DOHH2 (cell line): Measurements from ENCODE around the gene PCGF2.

Experiments used
- H3F3A ChIP-seq: fragments of 200-600 bp; sonication (generic), shearing (Covaris generic); 2 replicates; pipeline ENCODE4 v1.6.0; 2016; ENCODE audit warnings: antibody characterized with exemption, mild to moderate bottlenecking; ENCODE audit not compliant: control insufficient read depth, insufficient read depth
- H3K27ac ChIP-seq: fragments of 200-600 bp; sonication (generic); 2 replicates; pipeline ENCODE4 v1.5.1; 2014; ENCODE audit warnings: low read depth, mild to moderate bottlenecking, low read length, moderate library complexity
- H3K27me3 ChIP-seq: fragments of 200-600 bp; sonication (generic); 2 replicates; pipeline ENCODE4 v1.6.1; 2014; ENCODE audit warnings: mild to moderate bottlenecking, low read length, mixed read lengths; ENCODE audit not compliant: control insufficient read depth
- H3K36me3 ChIP-seq: fragments of 200-600 bp; sonication (generic); 2 replicates; pipeline ENCODE4 v1.6.1; 2014; ENCODE audit warnings: mild to moderate bottlenecking, low read length, moderate library complexity, mixed read lengths; ENCODE audit not compliant: control insufficient read depth
- H3K4me1 ChIP-seq: fragments of 200-600 bp; sonication (generic); 2 replicates; pipeline ENCODE4 v1.6.1; 2014; ENCODE audit warnings: mild to moderate bottlenecking, low read length, mixed read lengths; ENCODE audit not compliant: control insufficient read depth
- H3K4me2 ChIP-seq: fragments of 200-600 bp; sonication (generic); 2 replicates; pipeline ENCODE4 v1.6.0; 2014; ENCODE audit warnings: mild to moderate bottlenecking, low read length, moderate library complexity
- H3K4me3 ChIP-seq: fragments of 200-600 bp; sonication (generic); 2 replicates; pipeline ENCODE4 v1.5.1; 2014; ENCODE audit warnings: mild to moderate bottlenecking, low read length, mixed read lengths
- H3K79me2 ChIP-seq: fragments of 200-600 bp; sonication (generic); 2 replicates; pipeline ENCODE4 v1.6.1; 2014; ENCODE audit warnings: mild to moderate bottlenecking, low read length, mixed read lengths; ENCODE audit not compliant: control insufficient read depth
- H3K9me2 ChIP-seq: fragments of 200-600 bp; sonication (generic); replicated peaks from 2 replicates; pipeline ENCODE4 v1.6.1; 2014; ENCODE audit warnings: mild to moderate bottlenecking, low read length, mixed read lengths; ENCODE audit not compliant: control insufficient read depth
- H3K9me3 ChIP-seq: fragments of 200-600 bp; sonication (generic); 2 replicates; pipeline ENCODE4 v1.6.1; 2014; ENCODE audit warnings: antibody characterized with exemption, low read length, mixed read lengths; ENCODE audit not compliant: control insufficient read depth, insufficient read depth
- H4K20me1 ChIP-seq: fragments of 200-600 bp; sonication (generic); 2 replicates; pipeline ENCODE4 v1.6.0; 2014; ENCODE audit warnings: low read depth, mild to moderate bottlenecking, antibody characterized with exemption, low read length, moderate library complexity; ENCODE audit not compliant: control insufficient read depth, insufficient read depth
- CTCF ChIP-seq: fragments of 200-600 bp; sonication (generic); IDR thresholded peaks from one replicate; pipeline ENCODE4 v1.5.1; 2014; ENCODE audit warnings: antibody characterized with exemption, mild to moderate bottlenecking, low read depth, low read length; ENCODE audit not compliant: poor library complexity, severe bottlenecking
- EZH2phosphoT487 ChIP-seq: fragments of 200-600 bp; sonication (generic); IDR thresholded peaks from 2 replicates; pipeline ENCODE4 v1.6.1; 2017; ENCODE audit warnings: borderline replicate concordance, mild to moderate bottlenecking, antibody characterized with exemption, low read length, moderate library complexity, mixed read lengths

Gene PCGF2

GRCh38 chr17:38779965-38780752, 32.0 kb upstream of the PCGF2 start:
- no peaks in the 10 kb centered on the region for H3K4me1 ChIP-seq
- no peaks in the 10 kb centered on the region for H3K27me3 ChIP-seq
- no peaks in the 10 kb centered on the region for H3K9me2 ChIP-seq
- peaks cover 72% of the 10 kb centered on the region for H3K36me3 ChIP-seq
- TF ChIP-seq EZH2phosphoT487 = no peak
- no peak for TF ChIP-seq CTCF
- no peaks in the 10 kb centered on the region for H3K9me3 ChIP-seq
- no peak overlapping the region for H3K4me2 ChIP-seq
- H3K27ac ChIP-seq = no peak overlapping the region
- no peaks in the 10 kb centered on the region for H3F3A ChIP-seq
- H3K4me3 ChIP-seq = no peak overlapping the region
- H4K20me1 ChIP-seq = no peaks in the 10 kb centered on the region
- H3K79me2 ChIP-seq = no peaks in the 10 kb centered on the region

GRCh38 chr17:38777641-38778250, 29.6 kb upstream of the PCGF2 start:
- Histone ChIP-seq H3K9me3 (no peaks in the 10 kb centered on the region), H3K27me3 (no peaks in the 10 kb centered on the region), H3K9me2 (no peaks in the 10 kb centered on the region), H3K27ac (no peak overlapping the region), H4K20me1 (no peaks in the 10 kb centered on the region), H3K79me2 (no peaks in the 10 kb centered on the region), H3K4me1 (no peaks in the 10 kb centered on the region), H3K4me2 (no peak overlapping the region), H3K4me3 (no peak overlapping the region), H3K36me3 (peaks cover 69% of the 10 kb centered on the region), H3F3A (no peaks in the 10 kb centered on the region)
- no peak for TF ChIP-seq CTCF
- no peak for TF ChIP-seq EZH2phosphoT487

- Histone ChIP-seq H3K9me2 (no peaks in the 10 kb centered on the region), H3K36me3 (peaks cover 55% of the 10 kb centered on the region), H3F3A (no peaks in the 10 kb centered on the region), H3K79me2 (no peaks in the 10 kb centered on the region), H3K4me2 (no peak overlapping the region), H4K20me1 (no peaks in the 10 kb centered on the region; the same call in 1 of the 2 replicates), H3K27ac (no peak overlapping the region), H3K4me3 (no peak overlapping the region), H3K4me1 (no peaks in the 10 kb centered on the region), H3K27me3 (no peaks in the 10 kb centered on the region), H3K9me3 (no peaks in the 10 kb centered on the region)
- no peak for TF ChIP-seq EZH2phosphoT487
- no peak for TF ChIP-seq CTCF
Observed at GRCh38 chr17:38773258-38773657, 25.1 kb upstream of the PCGF2 start.
